Stimulated activated CD8-positive, alpha-beta memory T cell treated with anti-CD3 and anti-CD28 coated beads, Interleukin-15, amount 100 ng/mL, for 4 hours (primary cell): ENCODE measurements around the gene ATP6V1G1.

Experiments used
- DNase-seq, 2 donors: peaks; one replicate each; pipeline ENCODE4 v3.0.0-alpha.2; 2020; ENCODE audit warnings: low read depth in 2 of 2

Gene ATP6V1G1

DNA sequence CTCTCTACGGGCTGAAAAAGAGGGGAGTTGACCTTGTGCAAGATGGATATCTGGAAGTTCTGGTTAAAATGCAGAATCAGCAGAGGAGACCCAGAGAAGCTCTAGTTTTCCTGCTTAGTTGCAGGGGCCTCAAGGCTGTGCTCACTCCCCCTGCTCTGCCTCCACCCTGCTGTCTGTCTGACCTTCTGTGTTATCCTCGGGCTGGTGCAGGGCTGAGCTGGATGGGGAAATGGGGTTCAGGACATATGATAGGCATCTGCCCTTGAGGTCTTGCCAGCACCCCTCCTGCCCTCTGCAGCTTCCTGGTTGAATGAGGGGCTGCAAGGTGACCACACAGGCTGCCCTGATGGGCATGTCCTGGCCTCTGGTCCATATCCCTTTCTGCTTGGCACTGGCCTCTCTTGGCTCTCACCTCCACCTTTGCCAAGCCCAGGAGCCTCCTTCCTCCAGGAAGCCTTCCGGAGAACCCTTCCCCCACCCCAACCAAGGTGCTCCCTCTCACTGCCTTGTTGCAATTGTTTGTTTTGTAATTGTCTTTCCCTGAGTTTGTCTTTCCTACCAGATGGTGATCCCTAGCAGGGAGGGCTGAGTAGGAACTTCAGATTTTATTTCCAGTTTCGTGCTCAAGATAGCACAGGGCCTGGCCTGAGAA lies 24.8 kb downstream of the ATP6V1G1 start:
- no peak for DNase-seq

DNA sequence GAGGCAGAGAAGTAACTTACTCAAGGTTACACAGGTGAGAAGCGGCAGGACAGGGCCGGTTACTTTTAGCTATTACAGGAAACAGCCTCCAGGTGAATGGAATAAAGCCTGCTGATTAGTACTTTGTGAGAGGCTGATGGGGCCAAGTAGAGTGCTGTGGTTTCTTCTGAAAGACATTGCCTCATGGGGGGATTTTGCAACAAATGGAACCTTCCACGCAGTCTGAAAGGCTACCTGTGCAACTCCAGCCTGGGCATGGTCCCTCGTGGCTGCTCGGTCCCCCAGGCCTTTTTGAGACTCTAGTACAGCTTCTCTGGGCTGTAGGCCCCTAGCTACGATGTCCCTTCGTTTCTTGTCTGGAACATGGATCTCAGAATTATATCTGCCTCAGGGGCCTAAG lies 25.5 kb downstream of the ATP6V1G1 start:
- DNase-seq, result no peak

DNA sequence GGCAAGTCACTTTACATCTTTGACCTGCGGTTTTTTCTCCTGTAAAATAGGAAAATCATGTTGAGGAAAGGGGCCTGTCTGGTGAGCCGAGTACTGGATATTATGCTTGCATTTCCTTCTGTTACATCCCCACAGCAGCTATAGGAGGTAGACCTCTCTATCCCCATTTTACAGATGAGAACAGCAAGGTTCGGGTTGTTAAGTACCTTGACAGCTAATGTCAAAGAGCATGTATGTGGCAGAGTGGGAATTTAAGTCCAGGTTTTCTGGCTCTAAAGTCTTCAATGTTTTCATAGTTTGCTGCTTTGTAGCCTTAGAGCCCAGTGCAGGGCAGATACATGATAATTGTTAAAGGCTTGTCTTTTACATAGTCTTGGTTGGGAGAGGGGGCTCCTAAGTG lies 26.4 kb downstream of the ATP6V1G1 start:
- DNase-seq, result no peak

GRCh38 chr9:114614373-114614772 lies 26.8 kb downstream of the ATP6V1G1 start:
- DNase-seq, result no peak

- DNase-seq, result no peak
Observed at GRCh38 chr9:114616684-114617520, 29.3 kb downstream of the ATP6V1G1 start.

GRCh38 chr9:114619191-114619761 lies 31.7 kb downstream of the ATP6V1G1 start:
- DNase-seq, result no peak

DNA sequence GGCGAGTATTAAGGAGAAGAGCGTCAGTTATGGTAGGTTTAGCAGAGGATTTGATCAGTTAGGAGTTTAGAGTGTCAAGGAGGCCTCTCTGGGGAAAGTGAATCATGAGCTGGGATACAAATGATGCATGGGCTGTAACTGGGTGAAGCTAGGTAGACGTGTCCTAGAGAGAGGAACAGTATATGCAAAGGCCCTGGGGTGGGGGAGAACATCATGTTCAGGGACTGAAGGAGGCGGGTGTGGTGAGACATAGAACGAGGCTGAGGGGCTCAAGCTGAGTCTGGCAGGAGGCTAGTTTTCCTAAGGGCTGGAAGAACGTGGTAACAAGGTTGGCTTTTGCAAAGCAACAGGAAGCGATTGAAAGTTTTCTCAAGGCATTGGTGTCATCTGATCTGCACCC lies 34.0 kb downstream of the ATP6V1G1 start:
- DNase-seq, result no peak

DNA sequence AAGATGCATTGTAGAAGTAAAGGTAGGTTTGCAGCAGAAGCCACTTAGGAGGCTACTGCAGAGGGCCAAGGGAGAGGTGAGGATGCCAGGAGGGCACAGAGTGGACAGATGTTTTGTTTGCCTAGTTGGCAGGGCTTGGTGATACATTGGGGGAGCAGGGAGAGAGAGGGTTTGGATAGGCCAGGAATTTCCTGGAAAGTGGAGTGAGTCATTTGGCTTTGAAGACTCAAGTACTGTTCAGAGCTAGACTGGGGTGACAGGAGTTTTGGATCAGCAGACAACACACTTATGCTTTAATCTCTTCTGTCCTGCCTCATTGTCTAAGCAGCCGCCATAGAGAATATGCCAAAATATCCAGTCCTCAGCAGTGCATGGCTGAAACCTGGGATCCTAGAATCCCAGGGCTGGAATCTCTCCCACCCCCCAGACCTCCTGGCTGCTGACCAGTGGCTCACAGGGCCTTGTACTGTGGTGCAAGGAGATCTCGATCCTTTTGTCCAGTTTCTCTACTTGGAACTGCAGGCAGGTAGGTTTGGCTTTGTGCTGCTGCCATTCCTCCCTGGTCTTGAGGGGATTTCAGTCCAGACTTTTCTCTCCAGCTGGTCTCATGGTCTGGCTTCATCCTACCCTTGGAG lies 34.5 kb downstream of the ATP6V1G1 start:
- DNase-seq, result no peak

- no peak for DNase-seq
Observed at GRCh38 chr9:114624677-114625076, 37.1 kb downstream of the ATP6V1G1 start.

- DNase-seq, result no peak
Observed at GRCh38 chr9:114626415-114627020, 38.9 kb downstream of the ATP6V1G1 start.

GRCh38 chr9:114627553-114627952 lies 40.0 kb downstream of the ATP6V1G1 start:
- DNase-seq, result no peak

- no peak for DNase-seq
Observed at GRCh38 chr9:114629563-114630090, 42.1 kb downstream of the ATP6V1G1 start.

- no peak for DNase-seq
Observed at GRCh38 chr9:114631166-114631565, 43.6 kb downstream of the ATP6V1G1 start.

- DNase-seq, result no peak
Observed at GRCh38 chr9:114633438-114634089, 46.0 kb downstream of the ATP6V1G1 start.

GRCh38 chr9:114634387-114634786 lies 46.8 kb downstream of the ATP6V1G1 start:
- DNase-seq, result no peak

- DNase-seq, result no peak
Observed at GRCh38 chr9:114638404-114638803, 50.8 kb downstream of the ATP6V1G1 start.

DNA sequence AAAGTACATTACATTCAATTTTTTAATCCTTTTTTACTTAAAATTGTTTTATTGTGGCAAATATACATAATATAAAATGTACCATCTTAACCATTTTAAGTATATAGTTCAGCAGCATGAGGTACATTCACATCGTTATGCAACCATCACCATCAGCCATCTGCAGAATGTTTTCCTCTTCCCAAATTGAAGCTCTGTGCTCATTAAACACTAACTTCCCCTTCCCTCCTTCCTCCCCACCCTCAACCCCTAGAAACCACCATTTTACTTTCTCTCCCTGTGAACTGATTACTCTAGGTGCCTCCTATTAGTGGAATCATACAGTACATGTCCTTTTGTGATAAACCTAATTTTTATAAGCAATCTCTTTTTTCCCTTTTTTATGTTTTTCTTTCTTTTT lies 54.4 kb downstream of the ATP6V1G1 start:
- no peak for DNase-seq

DNA sequence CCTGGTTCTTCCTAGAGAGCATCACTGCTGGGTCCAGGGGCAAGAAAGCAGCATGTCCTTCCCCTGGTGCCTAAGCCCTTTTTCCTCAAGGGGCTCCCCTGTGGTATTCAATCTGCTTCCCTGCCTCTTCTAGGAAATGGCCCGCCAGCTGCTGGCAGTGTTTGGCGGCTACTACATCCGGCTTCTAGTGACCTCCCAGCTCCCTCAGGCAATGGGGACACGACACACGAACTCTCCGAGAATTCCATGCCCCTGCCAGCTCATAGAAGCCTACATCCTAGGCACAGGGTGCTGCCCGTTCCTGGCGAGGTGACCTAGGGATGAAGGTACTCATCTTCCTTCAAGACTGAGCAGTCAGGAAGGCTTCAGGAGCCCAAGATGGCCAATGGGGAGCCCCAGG lies 55.4 kb downstream of the ATP6V1G1 start:
- DNase-seq, result no peak

DNA sequence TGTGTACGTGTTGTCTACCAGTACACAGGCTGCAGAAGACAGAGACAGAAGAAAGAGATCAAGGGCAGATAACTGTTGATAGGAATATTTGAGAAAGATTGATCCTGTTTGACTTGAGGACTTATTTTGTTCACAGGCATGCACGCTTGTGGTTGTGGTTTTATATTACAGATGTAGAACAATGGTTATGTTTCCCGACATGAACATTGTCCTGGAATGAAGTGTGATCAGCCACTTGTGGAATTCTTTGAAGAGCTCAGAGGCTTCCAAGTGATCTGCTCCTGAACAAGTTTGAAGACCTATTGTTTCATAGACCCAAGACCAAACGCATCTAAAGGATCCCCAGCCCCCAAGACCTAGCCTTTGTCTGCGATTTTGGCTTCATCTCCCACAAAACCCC lies 56.3 kb downstream of the ATP6V1G1 start:
- DNase-seq, result no peak
